Inflammatory macrophage (primary cell): Measurements from ENCODE around the gene CDPF1.
A peak's percentile ranks its signal among the peaks of the same experiment; 100 is the strongest.

Source experiments
- DNase-seq, 2 donors: peaks; one replicate each; pipeline ENCODE4 v3.0.0-alpha.2; 2020 to 2022

Gene CDPF1

DNA sequence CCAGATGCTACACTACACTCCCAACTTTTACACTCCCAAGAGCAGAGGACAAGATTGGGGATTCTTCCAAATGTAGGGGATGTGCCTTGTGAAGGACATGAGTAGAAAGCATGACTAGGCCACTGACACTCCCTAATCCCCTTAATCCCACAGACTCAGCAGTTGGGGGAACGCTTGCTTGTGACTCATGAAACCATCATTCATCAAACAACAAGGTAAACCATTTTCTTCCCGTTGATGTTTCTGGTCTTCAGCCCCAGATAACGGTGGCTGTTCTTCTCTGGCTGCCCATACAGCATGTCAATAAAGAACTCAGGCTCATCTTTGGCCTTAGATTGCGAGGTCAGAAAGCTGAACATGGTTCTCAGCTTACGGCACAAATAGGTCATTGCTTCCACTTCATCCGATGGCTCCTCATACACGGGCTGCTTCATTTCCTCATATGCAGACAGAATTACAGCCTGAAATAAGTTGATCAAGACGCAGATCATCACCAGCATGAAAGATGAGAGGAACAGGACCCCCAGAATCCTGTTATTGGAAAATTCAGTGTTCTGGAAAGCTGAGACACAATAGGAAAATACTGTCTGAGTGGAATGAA, 6.4 kb upstream of the CDPF1 start:
- no peak for DNase-seq

DNA sequence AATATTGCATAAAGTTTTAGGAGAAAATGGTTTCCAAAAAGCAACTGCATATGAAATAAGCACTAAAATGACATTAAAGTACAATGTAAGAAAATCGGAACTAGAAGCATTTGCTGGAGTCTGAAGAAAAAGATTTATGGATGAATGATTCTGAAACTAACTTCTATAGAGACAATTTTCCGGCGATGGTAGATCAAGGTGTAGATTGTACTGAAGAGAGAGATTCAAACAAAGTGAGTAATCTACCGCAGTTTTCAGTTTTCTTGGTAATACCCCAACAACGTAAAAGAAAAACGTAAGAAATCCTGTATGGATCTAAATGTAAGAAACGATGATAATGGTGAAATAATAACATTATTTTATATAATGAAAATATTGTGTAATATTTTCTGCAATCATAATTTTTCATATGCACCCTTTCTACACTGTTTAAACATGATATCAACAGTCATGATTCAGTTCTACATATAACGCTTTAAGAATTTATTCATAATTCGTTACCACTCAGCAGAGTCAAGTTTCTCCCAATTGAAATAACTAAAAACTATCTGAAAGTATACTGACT, 1.8 kb upstream of the CDPF1 start:
- DNase-seq = no peak

DNA sequence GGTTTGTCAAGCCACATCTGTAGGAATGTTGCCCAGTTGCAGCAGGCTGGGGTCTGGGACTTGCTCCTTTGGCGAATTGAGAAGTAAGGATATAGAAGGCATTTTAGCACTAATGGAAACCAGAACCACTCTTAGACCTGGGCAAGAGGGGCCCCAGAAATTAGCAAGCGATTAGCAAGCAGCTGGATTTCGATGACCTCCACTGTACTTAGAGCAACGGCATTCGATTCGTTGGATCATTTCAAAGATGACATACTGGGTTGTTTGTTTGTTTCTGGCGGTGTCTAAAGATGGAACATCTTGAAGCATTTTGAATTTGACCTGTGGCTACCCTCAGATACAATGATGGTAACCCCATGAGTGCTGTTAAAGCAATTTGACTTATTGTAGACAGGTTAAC, 1.2 kb upstream of the CDPF1 start:
- no peak for DNase-seq

DNA sequence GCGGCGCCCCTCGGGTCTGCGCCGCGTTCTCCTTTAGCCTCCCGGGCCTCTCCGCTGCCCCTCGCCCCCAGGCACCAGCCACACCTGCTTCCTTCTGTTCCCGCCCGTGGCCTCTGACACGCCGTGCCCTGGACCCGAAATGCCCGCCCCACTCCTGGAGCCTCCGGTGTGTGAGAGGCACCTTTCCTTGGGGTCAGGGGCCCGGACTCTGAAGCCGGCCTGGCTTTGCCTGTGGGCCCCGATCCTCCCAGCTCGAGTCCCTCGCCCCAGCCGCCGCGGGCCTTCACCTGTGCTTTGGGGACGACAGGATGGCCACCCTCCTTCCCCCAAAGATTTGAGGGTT, 661 bp upstream of the CDPF1 start:
- no peak for DNase-seq

DNA sequence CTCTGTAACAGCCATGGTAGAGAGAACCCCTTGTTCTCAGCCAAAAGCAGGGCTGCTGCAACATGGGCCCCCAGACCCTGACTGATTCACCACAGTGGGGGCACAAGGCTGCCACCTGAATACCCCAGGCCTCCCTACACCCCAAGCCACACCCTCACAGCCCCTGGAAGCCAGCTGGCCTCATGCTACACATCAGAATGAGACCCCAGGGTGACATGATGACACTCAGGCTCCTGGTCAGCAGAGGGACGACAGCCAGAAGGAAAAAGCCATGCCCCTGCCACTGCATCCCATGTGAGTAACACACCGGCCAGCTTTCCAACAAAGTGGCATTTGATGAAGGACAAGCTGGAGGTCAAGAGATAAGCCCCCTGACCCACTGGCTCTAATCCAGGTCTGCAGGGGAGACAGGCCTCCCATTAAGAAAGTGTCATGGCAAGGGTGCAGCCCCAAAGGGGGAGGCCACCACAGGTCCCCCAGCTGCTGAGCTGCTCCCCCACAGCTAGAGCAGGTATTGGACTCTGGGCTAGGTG, 2.6 kb downstream of the CDPF1 start:
- DNase-seq = no peak

DNA sequence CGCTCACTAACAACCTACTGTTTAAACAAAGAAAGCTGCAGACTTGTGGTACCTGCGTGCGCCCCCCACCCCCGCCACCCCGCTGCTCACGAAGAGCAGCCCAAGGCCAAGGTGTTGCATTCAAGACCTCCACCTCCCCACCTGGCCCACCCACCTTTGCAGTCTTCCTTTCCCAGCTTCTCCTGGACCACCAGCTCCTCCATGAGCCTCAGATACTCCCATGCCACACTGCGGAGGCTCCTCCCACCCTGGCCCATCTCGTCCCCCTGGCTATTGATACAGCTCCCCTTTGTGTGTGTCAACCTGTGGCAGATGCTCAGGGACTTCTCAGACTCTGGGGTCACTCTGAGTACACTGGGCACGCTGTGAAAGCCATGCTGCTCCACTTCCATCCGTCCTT, 3.9 kb downstream of the CDPF1 start:
- DNase-seq = no peak

DNA sequence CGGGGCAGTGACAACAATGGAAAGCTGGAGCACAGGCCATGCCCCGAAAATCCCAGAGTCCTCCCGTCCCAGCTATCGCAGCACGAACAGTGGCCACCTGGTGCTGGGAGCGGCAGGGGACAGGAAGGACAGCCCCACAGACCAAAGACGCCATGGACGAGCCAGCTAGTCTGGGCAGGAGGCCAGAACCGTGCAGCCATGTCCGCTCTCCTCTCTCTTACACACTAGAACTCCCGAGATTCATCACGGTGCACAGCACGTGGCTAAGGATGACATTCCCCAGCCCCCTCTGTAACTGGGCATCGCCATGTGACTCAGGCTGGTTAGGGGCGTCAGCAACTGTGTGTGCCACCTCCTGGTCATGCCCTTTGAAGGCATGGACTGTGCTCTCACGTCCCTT, 4.6 kb downstream of the CDPF1 start:
- no peak for DNase-seq

DNA sequence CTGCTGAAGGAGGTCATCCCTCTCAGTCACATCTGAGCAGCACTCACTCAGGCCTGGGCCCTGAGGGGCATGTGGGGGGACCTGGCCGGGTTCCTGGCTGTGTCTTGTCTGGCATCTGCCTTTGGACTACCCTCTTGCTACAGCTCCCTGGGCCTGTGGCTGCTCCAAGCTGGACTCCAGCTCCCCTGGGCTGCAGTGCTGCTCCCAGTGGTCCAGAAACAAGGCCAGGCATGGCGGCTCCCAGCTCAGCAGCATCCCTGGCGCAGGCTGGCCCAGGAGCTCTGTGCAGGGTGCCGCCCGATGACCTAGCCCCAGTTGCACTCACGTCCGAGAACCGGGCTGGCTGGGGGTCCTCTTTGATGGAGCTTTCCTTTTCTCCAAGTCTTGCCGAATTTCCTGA, 5.3 kb downstream of the CDPF1 start:
- no peak for DNase-seq

DNA sequence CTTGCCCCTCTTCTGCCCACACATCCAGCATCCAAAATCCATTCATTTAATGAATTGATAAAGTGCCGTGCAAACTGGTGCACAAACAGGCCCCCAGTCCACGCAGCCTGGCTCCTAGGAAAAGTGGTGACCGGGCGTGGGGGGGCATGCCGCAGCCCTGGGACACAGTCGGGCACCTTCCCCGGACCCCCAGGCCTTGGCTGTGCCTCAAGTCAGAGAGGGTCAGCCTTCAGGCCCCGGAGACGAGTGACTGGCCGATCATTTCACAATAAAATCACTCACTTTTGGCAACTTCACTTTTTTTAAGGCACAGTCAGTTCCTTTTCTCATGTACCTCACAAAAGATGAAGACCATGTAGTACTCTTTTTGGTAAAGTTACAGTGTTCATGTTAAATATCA, 8.0 kb downstream of the CDPF1 start:
- peak; percentile 43 to 44 for DNase-seq

DNA sequence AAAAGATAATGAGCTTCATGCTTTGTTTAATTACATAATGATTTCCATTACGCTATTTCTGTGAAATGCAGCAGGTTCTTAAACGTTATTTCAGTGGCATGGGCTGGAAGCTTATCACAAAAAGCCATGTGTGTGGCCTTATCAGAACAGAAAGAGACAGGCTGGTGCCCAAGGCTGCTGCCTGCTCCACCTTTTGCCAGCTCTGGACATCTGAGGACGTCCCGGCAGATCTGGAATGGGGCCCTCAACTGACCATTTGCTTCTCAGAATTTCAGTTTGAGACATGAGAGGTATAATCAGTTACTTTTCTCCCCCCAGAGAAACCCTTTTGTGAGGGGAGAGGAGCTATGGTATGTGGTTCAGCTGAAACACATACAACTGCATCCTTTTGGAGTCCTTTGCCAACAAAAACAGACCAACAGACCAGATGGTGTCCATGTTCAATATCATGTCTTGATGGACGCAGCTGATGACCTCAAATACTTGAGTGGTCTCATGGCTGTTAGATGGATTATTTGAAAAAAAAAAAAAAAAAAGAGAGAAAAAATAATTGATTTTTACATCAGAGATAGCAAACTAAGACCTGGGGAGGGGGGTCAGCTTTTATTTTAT, 8.6 kb downstream of the CDPF1 start:
- DNase-seq = no peak

DNA sequence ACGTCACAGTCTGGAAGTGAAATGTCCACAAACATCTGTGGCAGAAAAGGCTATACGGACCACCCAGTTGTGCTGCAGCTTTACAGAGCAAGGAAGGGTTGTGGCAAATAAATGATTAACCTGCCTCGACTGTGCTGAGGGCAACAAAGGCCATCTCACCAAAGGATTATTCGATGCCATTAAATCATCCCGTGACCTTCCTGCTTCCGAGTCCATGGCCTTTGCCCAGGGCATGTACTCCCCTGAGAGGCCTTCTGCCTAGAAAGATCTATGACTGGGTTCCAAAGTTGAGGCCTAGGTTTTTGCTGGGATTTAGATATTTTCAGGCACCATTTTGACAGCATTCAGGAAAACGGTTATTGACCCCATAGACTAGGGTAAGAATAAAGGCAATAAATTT, 9.2 kb downstream of the CDPF1 start:
- no peak for DNase-seq

DNA sequence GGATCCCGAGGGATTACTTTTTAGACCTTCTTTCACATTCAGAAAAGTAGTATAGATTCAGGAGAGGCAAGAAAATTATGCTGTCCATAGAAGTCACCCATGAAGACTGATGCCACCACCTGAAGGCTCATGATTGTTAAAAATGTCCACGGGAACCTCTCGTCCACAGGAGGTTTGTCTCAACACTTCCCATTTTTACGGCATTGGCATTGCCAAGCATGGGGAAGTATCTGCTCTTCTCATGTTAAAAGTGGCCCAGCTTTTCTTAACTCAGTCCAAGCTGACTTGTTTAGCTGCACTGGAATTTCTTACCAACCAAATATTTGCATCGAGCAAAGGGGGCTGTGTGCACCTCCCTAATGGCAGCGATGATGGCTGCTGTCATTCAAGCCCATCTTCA, 9.6 kb downstream of the CDPF1 start:
- peak; percentile 43 to 57 for DNase-seq

DNA sequence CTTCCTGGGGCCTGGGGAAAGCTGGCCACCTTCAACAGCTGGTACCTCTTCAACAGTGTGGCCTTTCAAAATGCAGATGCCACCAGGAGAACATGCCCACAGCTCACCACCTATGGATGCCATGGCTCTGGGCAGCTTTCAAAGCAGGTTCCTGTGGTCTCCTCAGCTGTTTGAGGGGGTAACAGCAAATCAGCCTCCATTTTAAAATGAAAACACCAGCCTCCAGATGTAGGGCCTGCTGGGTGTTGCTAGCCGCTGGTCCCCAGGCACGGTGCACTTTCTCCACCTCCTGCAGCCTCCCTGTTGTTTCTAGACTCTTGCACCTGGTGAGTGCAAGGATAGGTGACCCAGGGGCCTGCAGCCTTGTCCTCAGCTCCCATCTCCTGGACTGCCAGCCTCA, 10.0 kb downstream of the CDPF1 start:
- DNase-seq = no peak

DNA sequence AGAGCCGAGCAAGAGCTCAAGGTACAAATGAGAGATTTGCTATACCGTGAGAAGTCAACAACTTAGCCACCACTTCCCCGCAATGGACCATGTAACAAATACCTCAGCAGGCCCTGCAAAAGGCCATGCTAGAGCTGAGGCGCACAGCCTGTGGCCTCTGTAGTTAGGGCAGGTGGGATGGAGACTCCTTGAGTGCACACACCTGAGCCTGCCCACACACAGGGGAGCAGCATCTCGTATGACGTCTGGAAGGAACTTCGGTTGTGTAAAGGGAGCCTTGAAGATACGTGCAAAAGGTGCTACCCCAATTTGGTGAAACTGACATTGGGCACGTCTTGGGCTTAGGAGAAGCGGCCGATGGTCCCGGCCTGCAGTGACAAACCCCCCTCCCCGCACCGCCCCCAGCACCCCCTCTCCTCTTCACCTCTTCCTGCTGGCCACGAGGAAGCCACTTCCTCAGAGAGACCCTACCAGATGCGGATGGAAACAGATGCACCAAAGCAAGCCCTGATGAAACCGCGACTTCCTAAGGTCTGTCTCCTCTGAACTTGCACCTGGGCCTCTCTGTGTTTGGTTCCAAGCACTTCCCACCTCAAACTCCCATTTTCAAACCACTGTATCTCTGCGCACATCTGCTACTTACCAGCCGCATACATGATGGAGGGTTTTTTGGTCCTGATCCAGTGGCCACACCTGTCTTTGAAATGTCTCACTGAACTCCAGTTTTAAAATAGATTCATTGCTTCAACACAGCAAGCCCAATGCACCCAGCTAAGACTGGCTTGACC, 10.6 kb downstream of the CDPF1 start:
- DNase-seq = no peak

DNA sequence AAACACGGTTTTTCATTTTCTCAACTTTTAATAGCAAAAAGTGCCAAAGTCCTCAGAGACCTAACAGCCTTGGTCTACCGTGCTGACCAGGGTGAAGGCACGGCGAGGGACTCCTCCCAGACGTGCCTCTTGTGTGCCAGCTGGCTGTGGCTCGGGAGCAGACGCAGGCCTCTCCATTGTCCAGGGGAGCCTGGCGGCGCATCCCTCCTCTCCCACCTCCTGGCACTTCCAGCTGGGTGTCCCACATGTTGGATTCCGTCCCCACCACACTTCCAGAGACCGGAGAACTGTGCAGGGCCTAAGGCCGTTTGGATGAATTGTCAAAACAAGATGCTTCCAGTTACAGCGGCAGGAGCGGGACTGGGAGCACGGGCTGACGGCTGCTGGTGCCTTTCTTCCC, 11.6 kb downstream of the CDPF1 start:
- no peak for DNase-seq

DNA sequence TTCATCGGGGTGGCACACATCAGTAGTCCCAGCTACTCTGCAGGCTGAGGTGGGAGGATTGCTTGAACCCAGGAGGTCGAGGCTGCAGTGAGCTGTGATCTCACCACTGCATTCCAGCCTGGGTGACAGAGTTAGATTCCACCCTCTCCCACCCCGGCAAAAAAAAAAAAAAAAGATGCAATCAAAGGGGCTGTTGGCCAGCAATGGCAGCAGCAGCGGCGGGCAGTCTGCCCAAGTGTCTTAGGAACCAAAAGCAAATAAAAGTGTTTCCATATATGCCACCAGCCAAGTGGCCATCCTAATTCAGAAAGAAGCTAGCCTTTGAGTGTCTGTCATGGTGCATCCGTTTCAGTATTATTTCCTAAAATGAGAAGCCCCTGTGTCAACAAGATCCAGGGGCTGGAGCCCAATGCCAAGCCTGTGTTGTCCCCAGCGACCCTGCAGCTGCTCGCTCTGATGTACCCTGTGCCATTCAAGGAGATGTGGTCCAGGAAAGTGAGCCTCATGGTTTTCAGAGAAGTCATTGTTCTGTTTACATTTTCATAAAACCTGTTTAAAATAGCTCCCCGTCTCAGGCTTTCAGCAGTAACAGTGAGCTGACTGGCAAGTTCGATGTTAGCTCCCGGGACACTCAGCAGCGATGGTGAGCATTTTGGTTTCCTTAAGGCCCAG, 12.5 kb downstream of the CDPF1 start:
- no peak for DNase-seq

DNA sequence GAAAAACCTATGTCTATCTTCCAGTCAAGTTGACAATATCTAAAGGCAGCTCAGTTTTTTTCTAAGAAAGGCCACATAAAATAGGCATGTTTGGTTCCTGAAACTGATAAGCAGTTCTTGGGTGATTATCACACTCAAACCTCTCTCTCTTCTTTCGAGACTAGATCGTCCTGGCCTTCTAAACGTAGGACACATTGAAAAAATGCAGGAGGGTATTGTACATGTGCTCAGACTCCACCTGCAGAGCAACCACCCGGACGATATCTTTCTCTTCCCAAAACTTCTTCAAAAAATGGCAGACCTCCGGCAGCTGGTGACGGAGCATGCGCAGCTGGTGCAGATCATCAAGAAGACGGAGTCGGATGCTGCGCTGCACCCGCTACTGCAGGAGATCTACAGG, 15.1 kb downstream of the CDPF1 start:
- DNase-seq = no peak

DNA sequence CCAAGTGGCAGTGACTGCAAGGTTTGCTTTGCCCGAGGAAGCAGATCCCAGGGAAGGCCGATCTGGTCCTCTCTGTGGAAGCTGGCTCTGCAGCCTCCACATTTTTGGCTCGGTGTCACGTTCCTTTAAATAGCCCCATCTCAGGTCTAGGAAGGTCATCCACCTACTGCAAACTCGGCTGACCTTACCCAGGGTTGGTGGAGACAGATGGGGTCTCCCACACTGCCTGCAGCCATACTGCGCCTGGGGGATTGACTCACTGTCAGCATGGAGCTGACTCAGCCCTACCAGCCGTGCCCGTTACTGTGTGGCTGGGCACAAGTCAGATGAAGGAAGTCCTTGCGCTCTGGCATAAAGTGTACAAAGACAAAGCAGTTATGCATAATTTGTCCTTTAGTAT, 16.9 kb downstream of the CDPF1 start:
- DNase-seq = peak; percentile 83 to 91

DNA sequence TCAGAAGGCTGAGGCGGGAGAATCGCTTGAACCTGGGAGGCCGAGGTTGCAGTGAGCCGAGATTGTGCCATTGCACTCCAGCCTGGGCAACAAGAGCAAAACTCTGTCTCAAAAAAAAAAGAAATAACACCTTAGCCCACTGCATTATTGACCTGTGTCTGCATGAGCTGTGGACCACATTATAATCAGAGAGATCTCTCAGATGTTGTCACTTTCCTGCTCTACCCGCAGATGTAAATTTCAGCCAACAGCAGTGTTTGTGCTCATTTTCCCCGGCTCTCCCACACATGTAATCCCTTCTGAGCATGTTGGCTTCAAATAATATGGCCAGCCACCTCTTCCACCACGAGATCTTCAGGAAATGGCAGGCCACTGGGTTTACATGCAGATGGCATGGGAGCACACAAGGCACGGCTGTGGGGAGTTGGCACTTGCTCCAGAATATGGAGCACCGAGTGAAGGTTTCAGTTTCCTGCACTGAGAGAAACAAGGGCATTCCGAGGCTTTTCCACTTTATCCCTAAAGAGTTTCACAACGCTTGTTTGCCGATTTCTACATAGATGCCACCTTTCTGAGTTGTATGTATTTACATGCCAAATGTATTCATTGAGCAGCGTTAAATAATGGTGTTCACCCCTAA, 19.7 kb downstream of the CDPF1 start:
- no peak for DNase-seq

DNA sequence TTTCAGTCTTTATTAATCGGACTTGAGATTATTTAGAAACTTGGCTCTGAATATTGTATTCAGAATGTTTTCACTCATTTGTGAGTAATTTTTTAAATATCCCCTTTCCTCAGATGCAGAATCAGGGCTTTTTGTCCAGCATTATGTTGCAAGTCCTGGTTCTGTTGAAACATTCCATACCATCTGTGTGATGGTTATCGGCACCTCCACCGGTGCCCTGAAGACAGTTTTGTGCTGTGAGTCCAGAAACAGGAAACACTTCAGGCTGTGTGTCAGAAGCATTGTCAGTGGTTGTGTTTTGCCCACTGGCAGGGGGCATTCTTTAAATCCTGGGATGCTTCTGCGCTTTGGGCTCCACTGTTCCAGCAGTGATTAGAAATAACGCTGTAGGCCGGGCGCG, 20.4 kb downstream of the CDPF1 start:
- peak in 1 of 2 donors; percentile 5 for DNase-seq

DNA sequence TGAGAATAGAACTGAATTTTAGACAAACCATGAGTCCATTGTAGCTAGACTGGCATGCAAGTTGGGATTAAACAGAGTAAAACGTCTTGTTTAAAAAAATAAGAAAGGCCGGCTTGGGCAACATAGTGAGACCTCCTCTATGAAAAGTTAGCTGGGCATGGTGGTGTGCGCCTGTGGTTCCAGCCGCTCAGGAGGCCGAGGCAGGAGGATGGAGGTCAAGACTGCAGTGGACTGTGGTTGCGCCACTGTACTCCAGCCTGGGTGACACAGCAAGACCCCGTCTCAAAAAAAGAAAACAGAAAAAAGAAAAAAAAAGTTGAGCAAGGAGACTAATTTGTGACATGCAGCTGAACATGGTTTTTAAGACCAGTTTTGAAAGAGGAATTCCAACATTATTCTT, 23.5 kb downstream of the CDPF1 start:
- no peak for DNase-seq

DNA sequence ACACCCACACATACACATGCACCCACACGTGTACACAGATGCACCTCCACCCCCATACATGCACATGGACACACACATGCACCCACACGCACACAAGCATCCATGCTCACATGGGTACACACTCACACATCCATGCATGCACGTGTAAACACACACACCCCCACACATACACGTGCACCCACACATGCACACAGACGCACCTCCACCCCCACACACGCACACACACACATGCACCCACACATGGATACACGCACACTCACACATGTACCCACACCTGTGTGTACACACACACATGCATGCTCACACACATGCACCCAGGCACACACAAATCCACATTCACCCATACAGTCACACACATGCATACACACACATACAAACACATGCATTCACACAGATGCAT, 24.5 kb downstream of the CDPF1 start:
- no peak for DNase-seq

DNA sequence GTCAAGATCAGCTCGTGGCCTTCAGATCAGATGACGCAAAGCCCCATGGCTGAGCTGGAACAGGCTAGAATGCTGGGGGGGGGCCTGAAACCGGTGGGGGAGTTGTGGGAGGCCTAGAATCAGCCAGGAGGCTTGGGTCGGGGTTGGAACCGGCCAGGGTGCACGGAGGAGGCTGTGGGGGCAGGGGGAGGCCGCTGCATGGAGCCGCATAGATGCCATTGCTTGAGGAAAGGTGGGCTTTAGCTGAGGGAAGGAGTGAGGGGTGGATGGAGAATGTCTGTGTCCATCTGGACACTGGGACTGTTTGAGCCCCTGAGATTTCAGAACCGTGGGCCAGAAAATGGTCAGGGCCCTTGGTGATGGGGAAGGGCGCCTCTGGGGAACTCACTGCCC, 25.2 kb downstream of the CDPF1 start:
- no peak for DNase-seq
